CD14-positive monocyte (primary cell): Measurements from ENCODE around the gene TLX3. TPM values are rescaled to one million over a fixed set of nuclear protein-coding genes. Genes with fewer than 3 reads are reported as not detected.

Experiments
- DNase-seq, 3 donors: peaks; one replicate each; pipeline ENCODE4 v3.0.0-alpha.2; 2011 to 2022
- H2AFZ ChIP-seq: 2 replicates; pipeline ENCODE4 v1.6.0; 2012; ENCODE audit warnings: mild to moderate bottlenecking, low read depth, low read length, inconsistent platforms; ENCODE audit not compliant: insufficient read depth, poor library complexity, severe bottlenecking
- H3K27ac ChIP-seq, 2 donors: 1 replicate in 1 of 2; 2 replicates in 1 of 2; pipeline ENCODE4 v1.5.1; 2012 to 2013; ENCODE audit warnings: low read length in 2 of 2, control low read depth in 1 of 2, inconsistent platforms in 1 of 2, low read depth in 1 of 2, mild to moderate bottlenecking in 1 of 2
- H3K27me3 ChIP-seq, 2 donors: one replicate each; pipeline versions ENCODE4 v1.6.0 to v1.6.1; 2011 to 2013; ENCODE audit warnings: low read length in 2 of 2; ENCODE audit not compliant: control insufficient read depth in 2 of 2, insufficient read depth in 2 of 2
- H3K36me3 ChIP-seq, 2 donors: replicated peaks in 1 of 2; 1 replicate in 1 of 2; 2 replicates in 1 of 2; pipeline versions ENCODE4 v1.5.1 to v1.6.1; 2012 to 2013; ENCODE audit warnings: low read length in 2 of 2, control low read depth in 1 of 2, inconsistent platforms in 1 of 2, mild to moderate bottlenecking in 1 of 2; ENCODE audit not compliant: insufficient read depth in 2 of 2, control insufficient read depth in 1 of 2
- H3K4me1 ChIP-seq, 2 donors: 1 replicate in 1 of 2; 2 replicates in 1 of 2; pipeline versions ENCODE4 v1.5.1 to v1.6.1; 2012 to 2013; ENCODE audit warnings: low read length in 2 of 2, control low read depth in 1 of 2, inconsistent platforms in 1 of 2, mild to moderate bottlenecking in 1 of 2, moderate library complexity in 1 of 2; ENCODE audit not compliant: insufficient read depth in 2 of 2, control insufficient read depth in 1 of 2
- H3K4me2 ChIP-seq: replicated peaks from 2 replicates; pipeline ENCODE3; 2012; ENCODE audit warnings: low read length, moderate library complexity, mild to moderate bottlenecking; ENCODE audit not compliant: poor library complexity, severe bottlenecking; ENCODE audit errors: extremely low read depth
- H3K4me3 ChIP-seq, 3 experiments: fragments of 200-600 bp in 1 of 3; sonication (generic) in 1 of 3; replicated peaks in 1 of 3; 1 replicate in 2 of 3; 2 replicates in 1 of 3; pipeline ENCODE4 v1.5.1; 2011 to 2013; ENCODE audit warnings: low read length in 3 of 3, mild to moderate bottlenecking in 3 of 3, control low read depth in 2 of 3, low read depth in 2 of 3, inconsistent platforms in 1 of 3, moderate library complexity in 1 of 3
- H3K79me2 ChIP-seq: 2 replicates; pipeline ENCODE4 v1.6.0; 2012; ENCODE audit warnings: mild to moderate bottlenecking, control low read depth, inconsistent platforms, low read length, moderate library complexity; ENCODE audit not compliant: insufficient read depth
- H3K9ac ChIP-seq: 2 replicates; pipeline ENCODE4 v1.6.0; 2017; ENCODE audit warnings: low read length, mild to moderate bottlenecking; ENCODE audit not compliant: insufficient read depth, poor library complexity, severe bottlenecking
- H3K9me3 ChIP-seq, 2 donors: replicated peaks in 1 of 2; 1 replicate in 1 of 2; 2 replicates in 1 of 2; pipeline versions ENCODE4 v1.5.1 to v1.6.1; 2012 to 2013; ENCODE audit warnings: low read length in 2 of 2, control low read depth in 1 of 2; ENCODE audit not compliant: control insufficient read depth in 1 of 2, insufficient read depth in 1 of 2
- H4K20me1 ChIP-seq: 2 replicates; pipeline ENCODE4 v1.6.0; 2012; ENCODE audit warnings: mild to moderate bottlenecking, low read length, control low read depth, moderate library complexity; ENCODE audit not compliant: insufficient read depth
- H3K27ac Mint-ChIP-seq, 7 donors: one replicate each; pipeline ENCODE4 v1.8.0; 2020; ENCODE audit warnings: mild to moderate bottlenecking in 7 of 7, mixed read lengths in 7 of 7, moderate library complexity in 6 of 7, inconsistent platforms in 2 of 7
- H3K27me3 Mint-ChIP-seq, 3 donors: one replicate each; pipeline ENCODE4 v1.8.0; 2021 to 2022; ENCODE audit warnings: low read depth in 3 of 3, mild to moderate bottlenecking in 3 of 3, mixed read lengths in 3 of 3, moderate library complexity in 3 of 3, inconsistent platforms in 1 of 3
- H3K36me3 Mint-ChIP-seq, 2 donors: one replicate each; pipeline ENCODE4 v1.8.0; 2020; ENCODE audit warnings: mixed read lengths in 2 of 2, inconsistent platforms in 1 of 2, mild to moderate bottlenecking in 1 of 2
- H3K4me1 Mint-ChIP-seq: one replicate; pipeline ENCODE4 v1.8.0; 2020; ENCODE audit warnings: mild to moderate bottlenecking, mixed read lengths
- H3K4me3 Mint-ChIP-seq, 2 donors: one replicate each; pipeline ENCODE4 v1.8.0; 2020; ENCODE audit warnings: mild to moderate bottlenecking in 2 of 2, mixed read lengths in 2 of 2, moderate library complexity in 1 of 2
- H3K9me3 Mint-ChIP-seq, 7 donors: one replicate each; pipeline ENCODE4 v1.8.0; 2020 to 2022; ENCODE audit warnings: mixed read lengths in 7 of 7, mild to moderate bottlenecking in 6 of 7, moderate library complexity in 6 of 7, inconsistent platforms in 2 of 7
- CTCF ChIP-seq: fragments of 200-600 bp; IDR thresholded peaks from one replicate; pipeline ENCODE4 v1.8.0; 2022; ENCODE audit warnings: antibody characterized with exemption, mild to moderate bottlenecking
- WGBS: methylation state at CpG from one replicate; pipeline ENCODE4 v1.1.5; 2013; ENCODE audit warnings: missing lambda C conversion rate; ENCODE audit not compliant: insufficient coverage; 5-methylcytosine and 5-hydroxymethylcytosine counted together
- intact Hi-C, 2 donors: fragments of 100-400 bp; cut with micrococcal nuclease; formaldehyde crosslinking; loops; one replicate each; pipeline versions ENCODE4 v1.15.0 to v1.15.1; 2023
- polyA plus RNA-seq, 3 donors: library from polyadenylated mRNA; depleted of rRNA in 1 of 3; unstranded in 2 of 3; stranded (reverse) in 1 of 3; fragments of 300-500 nt in 2 of 3; fragments of >200 nt in 1 of 3; fragmentation: Illumina TruSeq in 2 of 3; gene quantifications; 1 replicate in 2 of 3; 2 replicates in 1 of 3; pipeline ENCODE4 v1.2.3, GENCODE V29; 2012 to 2021

The TLX3 gene
- polyA plus RNA-seq, 3 donors, result not detected

- Histone ChIP-seq H3K9ac (no peak overlapping the region), H3K27ac (no peak overlapping the region), H4K20me1 (no peaks in the 10 kb centered on the region), H3K4me2 (no peak overlapping the region), H3K4me1 (peaks cover 27 to 37% of the 10 kb centered on the region in 2 donors), H3K4me3 (no peak overlapping the region), H3K27me3 (peaks cover 73 to 96% of the 10 kb centered on the region in 2 donors), H3K79me2 (no peaks in the 10 kb centered on the region), H3K9me3 (peaks cover 3 to 50% of the 10 kb centered on the region in 2 donors), H3K36me3 (no peaks in the 10 kb centered on the region), H2AFZ (no peak overlapping the region)
- intact Hi-C loops, result no loop called here
- no peak for DNase-seq
- peak overlapping the region; percentile 43 to 85 for H3K4me3 Mint-ChIP-seq
- H3K9me3 Mint-ChIP-seq, result peaks cover 0 to 26% (median 21%) of the 10 kb centered on the region in 7 donors
- H3K27ac Mint-ChIP-seq, result no peak overlapping the region
- H3K4me1 Mint-ChIP-seq, result peaks cover 38% of the 10 kb centered on the region
- peaks cover 91 to 98% (median 94%) of the 10 kb centered on the region in 3 donors for H3K27me3 Mint-ChIP-seq
- no peak for TF ChIP-seq CTCF
- WGBS, result 2% methylated on average over 34 of the region's 41 CpGs
- H3K36me3 Mint-ChIP-seq, result peaks cover 0 to 11% of the 10 kb centered on the region in 2 donors
Measured at GRCh38 chr5:171310819-171311321, 1.8 kb downstream of the TLX3 start.

- Histone ChIP-seq H4K20me1 (no peaks in the 10 kb centered on the region), H3K9me3 (peaks cover 3 to 54% of the 10 kb centered on the region in 2 donors), H3K4me2 (peak overlapping the region; percentile 68), H3K9ac (no peak overlapping the region), H3K27me3 (peaks cover 73 to 96% of the 10 kb centered on the region in 2 donors), H3K27ac (no peak overlapping the region), H3K4me3 (peak overlapping the region in 1 of 3 experiments; percentile 62), H3K79me2 (no peaks in the 10 kb centered on the region), H3K4me1 (peaks cover 27 to 37% of the 10 kb centered on the region in 2 donors), H2AFZ (no peak overlapping the region), H3K36me3 (no peaks in the 10 kb centered on the region)
- no peak for TF ChIP-seq CTCF
- Mint-ChIP-seq H3K36me3 (peaks cover 0 to 11% of the 10 kb centered on the region in 2 donors), H3K4me3 (peak overlapping the region; percentile 37 to 88), H3K4me1 (peaks cover 41% of the 10 kb centered on the region), H3K9me3 (peaks cover 0 to 27% (median 25%) of the 10 kb centered on the region in 7 donors), H3K27ac (no peak overlapping the region), H3K27me3 (peaks cover 91 to 98% (median 94%) of the 10 kb centered on the region in 3 donors)
- under 1% methylated on average over 50 of the region's 74 CpGs for WGBS
- DNase-seq, result no peak
- intact Hi-C loops, result no loop called here
Measured at GRCh38 chr5:171311322-171312077, 2.5 kb downstream of the TLX3 start.
